ENCODE data around the gene SIAE. TPM values are rescaled to one million over a fixed set of nuclear protein-coding genes. Genes with fewer than 3 reads are reported as not detected.
A peak's percentile ranks its signal among the peaks of the same experiment; 100 is the strongest.

SIAE gene
- total RNA-seq, 1 experiment from 2014 or later, result 11.2 TPM

- ChIA-PET POLR2A (ENCODE audit: low non-redundant PET) (no interaction called here), CTCF (no interaction called here)
- H3K27ac ChIP-seq (ENCODE audit: low read depth, low read length, poor library complexity, severe bottlenecking), result no peak overlapping the region
- peaks cover 10% of the 10 kb centered on the region for H3K4me1 ChIP-seq (ENCODE audit: insufficient read depth, low read length, poor library complexity, severe bottlenecking)
- BruUV-seq (replicated peaks), result no TSS peak
- DNase-seq (ENCODE audit: low spot score), result peak; percentile 28
- TF ChIP-seq, protein P1, sequence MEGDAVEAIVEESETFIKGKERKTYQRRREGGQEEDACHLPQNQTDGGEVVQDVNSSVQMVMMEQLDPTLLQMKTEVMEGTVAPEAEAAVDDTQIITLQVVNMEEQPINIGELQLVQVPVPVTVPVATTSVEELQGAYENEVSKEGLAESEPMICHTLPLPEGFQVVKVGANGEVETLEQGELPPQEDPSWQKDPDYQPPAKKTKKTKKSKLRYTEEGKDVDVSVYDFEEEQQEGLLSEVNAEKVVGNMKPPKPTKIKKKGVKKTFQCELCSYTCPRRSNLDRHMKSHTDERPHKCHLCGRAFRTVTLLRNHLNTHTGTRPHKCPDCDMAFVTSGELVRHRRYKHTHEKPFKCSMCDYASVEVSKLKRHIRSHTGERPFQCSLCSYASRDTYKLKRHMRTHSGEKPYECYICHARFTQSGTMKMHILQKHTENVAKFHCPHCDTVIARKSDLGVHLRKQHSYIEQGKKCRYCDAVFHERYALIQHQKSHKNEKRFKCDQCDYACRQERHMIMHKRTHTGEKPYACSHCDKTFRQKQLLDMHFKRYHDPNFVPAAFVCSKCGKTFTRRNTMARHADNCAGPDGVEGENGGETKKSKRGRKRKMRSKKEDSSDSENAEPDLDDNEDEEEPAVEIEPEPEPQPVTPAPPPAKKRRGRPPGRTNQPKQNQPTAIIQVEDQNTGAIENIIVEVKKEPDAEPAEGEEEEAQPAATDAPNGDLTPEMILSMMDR (conservative IDR thresholded peaks at IDR 0.05; ENCODE audit: low read depth, low read length), result no peak
- no peak for TF ChIP-seq EZH2 (IDR thresholded peaks at IDR 0.05; ENCODE audit: borderline replicate concordance, low read depth, low read length, poor library complexity, severe bottlenecking)
- no peaks in the 10 kb centered on the region for H3K27me3 ChIP-seq (replicated peaks; ENCODE audit: insufficient read depth, low read depth, low read length, poor library complexity)
- no peaks in the 10 kb centered on the region for H3K36me3 ChIP-seq (ENCODE audit: insufficient read depth, low read length, poor library complexity, severe bottlenecking)
- no peaks in the 10 kb centered on the region for H3K9me3 ChIP-seq (ENCODE audit: low read depth, low read length, poor library complexity, severe bottlenecking)
- H3K4me3 ChIP-seq (ENCODE audit: low read depth, low read length, poor library complexity, severe bottlenecking), result no peak overlapping the region
- intact Hi-C loops (cut with micrococcal nuclease; ENCODE audit: unreplicated experiment), result no loop called here
Observed at GRCh38 chr11:124676386-124676785, 2.8 kb upstream of the SIAE start.

DNA sequence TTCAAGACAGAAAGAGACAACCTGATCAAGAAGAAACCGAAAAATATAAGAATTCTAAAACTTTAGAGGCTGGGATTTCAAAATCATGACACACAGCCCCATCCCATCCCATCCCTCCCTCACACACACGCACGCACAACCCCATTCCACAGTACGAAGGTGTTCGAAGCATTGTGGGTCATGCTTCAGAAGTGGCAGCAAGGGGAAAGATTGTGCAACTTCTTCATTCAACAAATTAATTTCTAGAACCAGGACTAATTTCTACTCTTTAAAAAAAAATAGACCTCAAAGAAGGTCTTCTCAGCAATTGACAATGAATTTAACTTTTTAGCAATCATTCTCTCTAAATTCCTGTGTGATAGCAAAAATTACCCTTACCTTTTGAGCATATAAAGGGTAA is 1.0 kb upstream of the SIAE start:
- H3K36me3 ChIP-seq (ENCODE audit: insufficient read depth, low read length, poor library complexity, severe bottlenecking), result no peaks in the 10 kb centered on the region
- ChIA-PET POLR2A (ENCODE audit: low non-redundant PET) (no interaction called here), CTCF (interaction anchor here (0.6 to 1.0 kb wide), 2 partner anchors 19 to 162 kb away, joined by 5 to 12 read pairs; no protein-coding TSS in a partner anchor)
- no peaks in the 10 kb centered on the region for H3K27me3 ChIP-seq (replicated peaks; ENCODE audit: insufficient read depth, low read depth, low read length, poor library complexity)
- DNase-seq (ENCODE audit: low spot score), result no peak
- H3K9me3 ChIP-seq (ENCODE audit: low read depth, low read length, poor library complexity, severe bottlenecking), result no peaks in the 10 kb centered on the region
- no peak for TF ChIP-seq EZH2 (IDR thresholded peaks at IDR 0.05; ENCODE audit: borderline replicate concordance, low read depth, low read length, poor library complexity, severe bottlenecking)
- TF ChIP-seq, protein P1 (conservative IDR thresholded peaks at IDR 0.05; ENCODE audit: low read depth, low read length), result no peak
- H3K27ac ChIP-seq (ENCODE audit: low read depth, low read length, poor library complexity, severe bottlenecking), result peak overlapping the region; percentile 76
- intact Hi-C loops (cut with micrococcal nuclease; ENCODE audit: unreplicated experiment), result loop anchor here (1.0 kb wide), 1 partner anchor 72 kb away; no protein-coding TSS in a partner anchor
- H3K4me1 ChIP-seq (ENCODE audit: insufficient read depth, low read length, poor library complexity, severe bottlenecking), result peaks cover 10% of the 10 kb centered on the region
- no TSS peak for BruUV-seq (replicated peaks)
- peak overlapping the region; percentile 73 for H3K4me3 ChIP-seq (ENCODE audit: low read depth, low read length, poor library complexity, severe bottlenecking)

DNA sequence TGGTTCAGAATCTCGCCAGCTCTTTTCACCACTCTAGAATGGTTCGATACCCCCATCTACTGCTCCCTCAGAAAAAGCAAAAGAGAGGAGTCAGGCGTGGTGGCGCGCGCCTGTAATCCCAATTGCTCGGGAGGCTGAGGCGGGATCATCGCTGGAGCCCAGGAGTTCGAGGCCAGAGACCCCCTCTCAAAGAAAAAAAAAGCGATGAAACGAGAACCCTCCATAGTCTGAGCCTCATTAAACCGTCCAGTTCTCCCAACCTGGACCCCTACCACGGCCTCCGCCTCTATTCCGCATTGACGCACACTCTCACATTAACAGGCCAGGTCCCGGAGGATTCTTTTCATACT is 604 bp upstream of the SIAE start:
- no peak for DNase-seq (ENCODE audit: low spot score)
- intact Hi-C loops (cut with micrococcal nuclease; ENCODE audit: unreplicated experiment), result loop anchor here (1.0 kb wide), 1 partner anchor 72 kb away; no protein-coding TSS in a partner anchor
- no TSS peak for BruUV-seq (replicated peaks)
- POLR2A ChIA-PET (ENCODE audit: low non-redundant PET), result no interaction called here
- peaks cover 10% of the 10 kb centered on the region for H3K4me1 ChIP-seq (ENCODE audit: insufficient read depth, low read length, poor library complexity, severe bottlenecking)
- no peaks in the 10 kb centered on the region for H3K27me3 ChIP-seq (replicated peaks; ENCODE audit: insufficient read depth, low read depth, low read length, poor library complexity)
- H3K4me3 ChIP-seq (ENCODE audit: low read depth, low read length, poor library complexity, severe bottlenecking), result peak overlapping the region; percentile 73
- H3K9me3 ChIP-seq (ENCODE audit: low read depth, low read length, poor library complexity, severe bottlenecking), result no peaks in the 10 kb centered on the region
- no peak for TF ChIP-seq EZH2 (IDR thresholded peaks at IDR 0.05; ENCODE audit: borderline replicate concordance, low read depth, low read length, poor library complexity, severe bottlenecking)
- TF ChIP-seq, protein P1 (conservative IDR thresholded peaks at IDR 0.05; ENCODE audit: low read depth, low read length), result no peak
- H3K27ac ChIP-seq (ENCODE audit: low read depth, low read length, poor library complexity, severe bottlenecking), result peak overlapping the region; percentile 76
- CTCF ChIA-PET, result interaction anchor here (0.6 to 1.6 kb wide), 5 partner anchors 10 to 162 kb away, joined by 3 to 12 read pairs (median 4); no protein-coding TSS in a partner anchor
- no peaks in the 10 kb centered on the region for H3K36me3 ChIP-seq (ENCODE audit: insufficient read depth, low read length, poor library complexity, severe bottlenecking)

All from A673 (cell line).